Mesenteric fat pad (tissue), 1 donor: Measurements from ENCODE around the gene PIH1D1. TPM values are rescaled to one million over a fixed set of nuclear protein-coding genes. Genes with fewer than 3 reads are reported as not detected.

ENCODE experiments used
- DNase-seq: peaks from one replicate; pipeline ENCODE4 v3.0.0-alpha.2; 2020; ENCODE audit warnings: low spot score
- long read RNA-seq: library from polyadenylated mRNA; unstranded; transcript quantifications from one replicate; pipeline ENCODE4 v2.0.0, GENCODE V29; 2020
- total RNA-seq: library from RNA; stranded (reverse); fragmentation: NEBNext Ultra II Directional; extraction: Animal tissue kit (Norgen Biotek cat#: 25700); gene quantifications from one replicate; pipeline ENCODE4 v1.2.1, GENCODE V29; 2021
- donor health status: DM: yes; HTN: yes; CAD: no.

The PIH1D1 gene
- total RNA-seq = 50.2 TPM
- long read RNA-seq, transcript PIH1D1-201 (9 exons, 1,192 nt) = major isoform, 85 of 108 reads
- long read RNA-seq, partial matches to known transcripts = 1 of 108 reads
- long read RNA-seq, other reads (novel, unspliced or antisense) = 20 of 108 reads

DNA sequence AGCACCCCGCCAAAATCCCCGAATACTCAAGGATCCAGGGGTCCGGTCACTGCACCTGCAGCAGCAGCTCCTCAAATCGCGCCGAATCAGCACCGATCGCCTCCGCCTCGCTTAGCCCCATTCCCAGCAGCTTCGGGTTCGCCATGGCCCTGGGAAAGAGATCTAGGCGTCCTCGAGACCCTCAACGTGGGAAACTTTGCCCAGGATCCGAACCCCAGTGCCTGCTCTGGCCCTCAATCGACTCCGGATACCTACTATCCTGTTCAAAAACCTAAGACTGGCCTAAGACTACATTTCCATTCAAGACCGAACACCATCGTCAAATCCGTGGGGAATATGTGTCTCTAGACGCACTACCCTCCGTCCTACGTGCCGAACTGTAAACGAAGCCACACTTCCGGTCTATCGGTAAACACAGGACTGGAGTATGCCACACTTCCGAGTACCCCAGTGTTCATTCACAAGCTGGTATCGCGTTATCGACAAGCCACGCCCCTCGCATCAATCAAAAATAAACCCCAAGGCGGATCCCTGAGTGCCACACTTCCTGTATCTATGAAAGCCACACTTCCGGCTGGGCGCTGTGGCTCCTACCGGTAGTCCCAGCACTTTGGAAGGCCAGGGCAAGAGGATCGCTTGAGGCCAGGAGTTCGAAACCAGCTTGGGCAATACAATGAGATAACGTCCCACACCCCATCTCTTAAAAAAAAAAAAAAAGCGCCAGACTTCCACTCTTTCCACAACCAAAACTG is at the start of gene PIH1D1:
Gene PIH1D1 (minus strand): TSS at position 385 of the 752 bp plus-strand sequence. CDS start 240 bp downstream, at position 145.
- peak; percentile 93 for DNase-seq

DNA sequence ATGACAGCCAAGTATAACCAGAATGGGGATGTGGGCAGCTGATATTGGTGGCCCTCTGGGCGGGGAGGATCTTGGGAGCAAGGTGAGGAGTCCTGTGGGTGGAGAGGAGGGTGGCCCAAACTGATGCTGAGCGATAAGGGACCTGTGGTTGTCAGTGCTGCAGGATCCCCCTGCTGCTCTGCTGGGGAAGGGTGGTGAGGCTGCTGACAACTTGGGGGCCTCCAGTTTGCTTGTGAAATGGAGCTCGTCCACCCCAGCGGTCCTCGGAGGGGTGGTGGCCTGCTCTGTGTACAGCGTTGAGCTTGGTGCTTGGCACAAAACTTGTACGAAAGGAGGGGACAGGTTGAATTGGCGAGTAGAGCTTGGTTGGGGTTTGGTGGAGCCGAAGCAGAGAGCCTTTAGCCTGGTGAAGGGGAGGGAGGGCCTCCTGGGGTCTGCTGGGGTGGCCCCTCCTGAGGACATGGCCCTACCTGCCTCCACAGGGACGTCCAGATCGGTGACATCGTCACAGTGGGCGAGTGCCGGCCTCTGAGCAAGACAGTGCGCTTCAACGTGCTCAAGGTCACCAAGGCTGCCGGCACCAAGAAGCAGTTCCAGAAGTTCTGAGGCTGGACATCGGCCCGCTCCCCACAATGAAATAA is 47.5 kb upstream of the PIH1D1 start:
- DNase-seq = no peak

DNA sequence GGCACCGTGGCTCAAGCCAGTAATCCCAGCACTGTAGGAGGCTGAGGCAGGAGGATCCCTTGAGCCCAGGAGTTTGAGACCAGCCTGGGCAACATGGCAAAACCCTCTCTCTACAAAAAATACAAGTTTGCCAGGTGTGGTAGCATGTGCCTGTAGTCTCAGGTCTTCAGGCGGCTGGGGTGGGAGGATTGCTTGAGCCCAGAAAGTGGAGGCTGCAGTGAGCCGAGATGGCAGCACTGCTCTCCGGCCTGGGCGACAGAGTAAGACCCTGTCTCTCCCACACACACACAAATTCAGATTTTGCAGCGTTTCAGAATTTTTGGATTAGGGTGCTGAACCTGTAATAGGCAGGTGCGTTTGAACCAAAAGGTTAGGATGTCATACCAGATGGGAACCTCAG is 46.9 kb upstream of the PIH1D1 start:
- DNase-seq = no peak

DNA sequence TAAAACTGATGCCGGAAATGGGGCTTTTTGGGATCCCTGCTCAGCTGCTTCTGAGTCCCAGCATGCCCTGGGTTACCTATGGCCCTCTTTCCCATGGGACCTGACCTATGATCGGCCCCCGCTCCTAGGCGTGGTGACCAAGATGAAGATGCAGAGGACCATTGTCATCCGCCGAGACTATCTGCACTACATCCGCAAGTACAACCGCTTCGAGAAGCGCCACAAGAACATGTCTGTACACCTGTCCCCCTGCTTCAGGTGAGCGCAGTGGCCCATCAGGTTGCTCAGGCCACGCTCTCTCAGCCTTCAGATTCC is 46.1 kb upstream of the PIH1D1 start:
- no peak for DNase-seq

GRCh38 chr19:49497047-49497788 is 45.6 kb upstream of the PIH1D1 start:
- DNase-seq = no peak

- no peak for DNase-seq
These were observed 45.0 kb upstream of the PIH1D1 start for GRCh38 chr19:49496574-49497008.

- no peak for DNase-seq
These were observed 41.2 kb upstream of the PIH1D1 start for GRCh38 chr19:49492573-49493405.

GRCh38 chr19:49491804-49492572 is 40.4 kb upstream of the PIH1D1 start:
- no peak for DNase-seq

DNA sequence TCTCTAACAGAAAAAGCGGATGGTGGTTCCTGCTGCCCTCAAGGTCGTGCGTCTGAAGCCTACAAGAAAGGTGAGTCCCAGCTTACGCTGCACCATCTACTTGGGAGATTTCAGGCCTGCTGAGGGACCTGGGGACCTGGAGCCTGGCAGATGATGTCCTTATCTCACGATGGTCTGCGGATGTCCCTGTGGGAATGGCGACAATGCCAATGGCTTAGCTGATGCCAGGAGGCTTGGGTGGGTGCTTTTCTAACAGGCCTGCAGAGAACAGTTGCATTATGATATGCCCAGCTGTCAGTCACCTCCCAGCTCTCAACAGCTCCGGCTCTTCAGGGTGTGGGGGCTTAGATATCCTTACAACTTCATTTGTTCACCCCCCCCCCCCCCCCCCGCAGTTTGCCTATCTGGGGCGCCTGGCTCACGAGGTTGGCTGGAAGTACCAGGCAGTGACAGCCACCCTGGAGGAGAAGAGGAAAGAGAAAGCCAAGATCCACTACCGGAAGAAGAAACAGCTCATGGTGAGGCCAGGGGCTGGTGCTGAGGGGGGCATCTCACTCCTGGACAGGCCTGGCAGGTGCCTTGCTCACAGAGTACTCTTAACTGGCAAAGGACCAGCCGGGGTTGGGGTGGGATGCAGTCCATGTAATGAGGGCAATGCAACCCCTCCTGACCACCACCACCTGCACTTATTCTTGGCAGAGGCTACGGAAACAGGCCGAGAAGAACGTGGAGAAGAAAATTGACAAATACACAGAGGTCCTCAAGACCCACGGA is 39.6 kb upstream of the PIH1D1 start:
- no peak for DNase-seq

DNA sequence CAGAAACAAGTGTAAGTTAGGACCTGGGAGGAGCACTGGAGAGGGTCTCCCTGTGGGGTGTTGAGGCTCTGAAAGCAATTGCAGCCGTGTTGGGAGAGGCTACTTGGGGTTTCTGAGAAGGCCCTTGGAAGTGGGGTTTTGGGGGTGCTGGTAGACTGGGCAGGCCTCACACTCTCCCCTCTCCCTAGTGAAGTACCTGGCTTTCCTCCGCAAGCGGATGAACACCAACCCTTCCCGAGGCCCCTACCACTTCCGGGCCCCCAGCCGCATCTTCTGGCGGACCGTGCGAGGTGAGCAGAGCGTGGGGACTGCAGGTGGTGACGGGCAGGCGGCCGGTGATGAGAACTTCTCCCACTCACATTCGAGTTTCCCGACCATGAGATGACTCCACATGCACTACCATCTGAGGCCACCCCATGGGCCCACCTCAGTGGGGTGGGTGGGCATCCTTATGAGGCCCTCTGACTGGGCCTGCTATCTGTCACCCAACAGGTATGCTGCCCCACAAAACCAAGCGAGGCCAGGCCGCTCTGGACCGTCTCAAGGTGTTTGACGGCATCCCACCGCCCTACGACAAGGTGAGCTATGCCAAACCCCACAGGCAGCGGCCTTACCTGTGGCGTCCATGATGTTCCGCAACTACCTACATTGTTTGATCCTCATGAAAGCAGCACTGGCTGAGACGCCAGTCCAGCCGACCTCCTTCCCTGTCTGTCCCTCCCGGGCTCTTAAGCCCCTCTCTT is 38.8 kb upstream of the PIH1D1 start:
- no peak for DNase-seq

DNA sequence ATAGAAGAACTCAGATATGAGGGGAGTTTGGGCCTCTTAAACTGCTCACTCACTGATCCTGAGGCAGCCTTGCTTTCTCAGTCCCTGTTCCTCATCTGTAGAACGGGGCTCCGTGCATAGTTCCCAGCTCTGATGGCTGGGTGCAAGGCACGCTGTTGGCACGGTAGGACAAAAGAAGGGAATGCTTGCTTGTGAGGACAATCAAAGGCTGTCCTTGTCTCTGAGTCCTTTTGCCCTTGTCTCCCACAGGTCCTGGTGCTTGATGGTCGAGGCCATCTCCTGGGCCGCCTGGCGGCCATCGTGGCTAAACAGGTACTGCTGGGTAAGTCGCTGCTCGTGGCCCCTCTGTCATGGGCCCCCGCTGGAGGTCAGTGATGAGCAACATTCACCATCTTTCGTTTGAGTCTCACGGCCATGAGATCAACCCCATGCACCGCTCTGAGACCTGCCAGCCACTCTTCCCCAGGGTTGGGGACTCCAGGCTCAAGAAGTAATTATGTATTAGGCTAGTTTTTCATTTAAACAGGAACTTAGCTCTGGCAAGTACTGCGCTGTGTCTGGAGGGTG is 38.1 kb upstream of the PIH1D1 start:
- no peak for DNase-seq

- no peak for DNase-seq
These were observed 37.4 kb upstream of the PIH1D1 start for GRCh38 chr19:49488863-49489537.

DNA sequence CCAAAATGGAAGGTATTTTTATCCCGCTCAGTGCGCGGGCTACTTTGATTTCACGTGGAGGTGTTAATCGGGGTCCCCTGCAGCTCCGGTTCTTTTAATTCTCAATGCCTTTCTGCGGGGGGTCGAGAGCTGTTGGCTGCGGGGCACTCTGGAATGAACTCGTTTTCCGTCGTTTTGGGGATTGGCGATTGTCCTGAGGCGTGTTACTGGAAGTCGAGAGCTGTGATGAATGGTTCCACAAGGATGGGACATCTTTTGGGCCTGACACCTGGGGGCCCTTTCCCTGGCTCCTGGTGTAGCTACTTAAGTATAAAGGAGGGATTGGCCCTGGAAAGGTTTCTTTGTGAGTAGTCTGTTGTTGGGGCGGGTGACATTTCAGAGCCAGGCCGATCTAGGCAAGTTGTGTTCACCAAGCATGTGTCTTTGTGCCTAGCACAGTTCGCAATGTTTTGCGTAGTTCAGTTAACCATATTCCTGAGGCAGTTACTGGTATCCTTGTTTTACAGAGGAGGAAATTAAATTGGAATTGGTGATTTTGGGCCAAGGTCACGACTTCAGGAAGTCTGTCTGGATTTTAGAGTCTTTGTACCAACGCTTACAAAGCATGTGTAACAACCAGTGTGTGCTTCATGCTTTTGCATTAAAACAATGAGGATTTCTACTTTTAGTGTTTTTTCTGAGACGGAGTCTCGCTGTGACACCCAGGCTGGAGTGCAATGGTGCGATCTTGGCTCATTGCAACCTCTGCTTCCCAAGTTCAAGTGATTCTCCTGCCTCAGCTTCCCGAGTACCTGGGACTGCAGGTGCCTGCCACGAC is 36.6 kb upstream of the PIH1D1 start:
- DNase-seq = no peak

GRCh38 chr19:49487277-49488045 is 35.8 kb upstream of the PIH1D1 start, which contains the start of gene RPL13A:
RPL13A (plus strand) TSS chr19:49487608; CDS start chr19:49487630, 22 bp downstream.
- DNase-seq = peak; percentile 100

- DNase-seq = no peak
These were observed 35.2 kb upstream of the PIH1D1 start for GRCh38 chr19:49486710-49487276.

- no peak for DNase-seq
These were observed 34.6 kb upstream of the PIH1D1 start for GRCh38 chr19:49486232-49486631.
